Thyroid gland (tissue), 4 donors: Measurements from ENCODE around the gene HEXIM2. TPM values are rescaled to one million over a fixed set of nuclear protein-coding genes. Genes with fewer than 3 reads are reported as not detected.
A peak's percentile ranks its signal among the peaks of the same experiment; 100 is the strongest.

Source experiments
- DNase-seq, 2 donors: peaks; one replicate each; pipeline ENCODE4 v3.0.0-alpha.2; 2019
- H3K27ac ChIP-seq, 3 donors: fragments of 200-600 bp; sonication (generic); 1 replicate in 2 of 3; 2 replicates in 1 of 3; pipeline ENCODE4 v1.5.1; 2016 to 2019; ENCODE audit warnings: mild to moderate bottlenecking in 1 of 3, moderate library complexity in 1 of 3
- H3K27me3 ChIP-seq: fragments of 200-600 bp; sonication (generic); one replicate; pipeline ENCODE4 v1.5.1; 2019
- H3K36me3 ChIP-seq, 2 donors: fragments of 200-600 bp; sonication (generic); one replicate each; pipeline ENCODE4 v1.5.1; 2016 to 2019
- H3K4me1 ChIP-seq, 2 donors: fragments of 200-600 bp; sonication (generic); one replicate each; pipeline ENCODE4 v1.5.1; 2017 to 2019
- H3K4me3 ChIP-seq, 3 donors: fragments of 200-600 bp; sonication (generic); replicated peaks in 1 of 3; 1 replicate in 2 of 3; 2 replicates in 1 of 3; pipeline ENCODE4 v1.5.1; 2016; ENCODE audit warnings: mild to moderate bottlenecking in 1 of 3
- H3K9me3 ChIP-seq: fragments of 200-600 bp; sonication (generic); one replicate; pipeline ENCODE4 v1.5.1; 2017
- CTCF ChIP-seq, 6 experiments: fragments of 200-600 bp in 3 of 6; fragments of 450-650 bp in 3 of 6; sonication (generic) in 3 of 6; IDR thresholded peaks; one replicate each; pipeline ENCODE4 v1.5.1; 2016 to 2019; ENCODE audit warnings: antibody characterized with exemption in 6 of 6, mild to moderate bottlenecking in 2 of 6, inconsistent platforms in 1 of 6, moderate library complexity in 1 of 6
- POLR2A ChIP-seq, 2 donors: fragments of 450-650 bp; IDR thresholded peaks; one replicate each; pipeline ENCODE4 v1.6.1; 2017; ENCODE audit warnings: antibody characterized with exemption in 2 of 2, mild to moderate bottlenecking in 2 of 2, moderate library complexity in 1 of 2
- WGBS, 2 donors: methylation state at CpG; one replicate each; pipeline ENCODE4 v1.1.5; 2017; 5-methylcytosine and 5-hydroxymethylcytosine counted together
- intact Hi-C: fragments of 100-400 bp; cut with DNase I; formaldehyde crosslinking; loops from one replicate; pipeline ENCODE4 v1.15.1; 2023
- total RNA-seq, 4 donors: library from RNA; depleted of rRNA; stranded (reverse); fragments of >200 nt; gene quantifications; one replicate each; pipeline ENCODE4 v1.2.3, GENCODE V29; 2016

The HEXIM2 gene
- total RNA-seq, 4 donors from 2014 or later: 3.9 to 16.3 (median 10.0) TPM

GRCh38 chr17:45118691-45119090 lies 43.0 kb upstream of the HEXIM2 start:
- H3K9me3 ChIP-seq: no peaks in the 10 kb centered on the region
- H3K4me1 ChIP-seq: peaks cover 0 to 12% of the 10 kb centered on the region in 2 donors
- no peak for TF ChIP-seq POLR2A (IDR thresholded peaks at IDR 0.05)
- no peak for TF ChIP-seq CTCF (IDR thresholded peaks at IDR 0.05)
- no peaks in the 10 kb centered on the region for H3K27me3 ChIP-seq
- no peak overlapping the region for H3K27ac ChIP-seq
- H3K36me3 ChIP-seq: no peaks in the 10 kb centered on the region
- DNase-seq: no peak
- no peak overlapping the region for H3K4me3 ChIP-seq
- intact Hi-C loops: no loop called here
- WGBS, 2 donors: 88% methylated on average over 5 to 17 of the region's 23 CpGs

GRCh38 chr17:45119964-45120363 lies 41.7 kb upstream of the HEXIM2 start:
- H3K27me3 ChIP-seq: no peaks in the 10 kb centered on the region
- DNase-seq: no peak
- H3K4me3 ChIP-seq: no peak overlapping the region
- WGBS, 2 donors: 90 to 99% methylated on average over 5 to 8 of the region's 8 CpGs
- no peak for TF ChIP-seq POLR2A (IDR thresholded peaks at IDR 0.05)
- no peak for TF ChIP-seq CTCF (IDR thresholded peaks at IDR 0.05)
- peaks cover 0 to 23% of the 10 kb centered on the region in 2 donors for H3K4me1 ChIP-seq
- H3K36me3 ChIP-seq: no peaks in the 10 kb centered on the region
- no peaks in the 10 kb centered on the region for H3K9me3 ChIP-seq
- intact Hi-C loops: no loop called here
- H3K27ac ChIP-seq: no peak overlapping the region

GRCh38 chr17:45120558-45120957 lies 41.1 kb upstream of the HEXIM2 start:
- 87 to 89% methylated on average over 16 to 22 of the region's 22 CpGs for WGBS, 2 donors
- H3K36me3 ChIP-seq: no peaks in the 10 kb centered on the region
- no peaks in the 10 kb centered on the region for H3K27me3 ChIP-seq
- no peak overlapping the region for H3K4me3 ChIP-seq
- no peak for DNase-seq
- intact Hi-C loops: no loop called here
- peaks cover 0 to 23% of the 10 kb centered on the region in 2 donors for H3K4me1 ChIP-seq
- H3K27ac ChIP-seq: no peak overlapping the region
- no peak for TF ChIP-seq CTCF (IDR thresholded peaks at IDR 0.05)
- TF ChIP-seq POLR2A (IDR thresholded peaks at IDR 0.05): no peak
- no peaks in the 10 kb centered on the region for H3K9me3 ChIP-seq

- Histone ChIP-seq H3K27ac (no peak overlapping the region), H3K36me3 (no peaks in the 10 kb centered on the region), H3K4me3 (no peak overlapping the region), H3K9me3 (no peaks in the 10 kb centered on the region), H3K27me3 (no peaks in the 10 kb centered on the region), H3K4me1 (peaks cover 0 to 23% of the 10 kb centered on the region in 2 donors)
- WGBS, 2 donors: 71 to 79% methylated on average over 29 to 35 of the region's 45 CpGs
- no peak for DNase-seq
- TF ChIP-seq POLR2A (IDR thresholded peaks at IDR 0.05) (no peak), CTCF (IDR thresholded peaks at IDR 0.05) (no peak)
- intact Hi-C loops: no loop called here
Observed at GRCh38 chr17:45121055-45121454, 40.6 kb upstream of the HEXIM2 start.

- Histone ChIP-seq H3K4me1 (peaks cover 10 to 33% of the 10 kb centered on the region in 2 donors), H3K4me3 (no peak overlapping the region), H3K9me3 (no peaks in the 10 kb centered on the region), H3K36me3 (no peaks in the 10 kb centered on the region), H3K27ac (peak overlapping the region in 1 of 3 donors; percentile 56), H3K27me3 (no peaks in the 10 kb centered on the region)
- 93 to 96% methylated on average over 5 to 6 of the region's 6 CpGs for WGBS, 2 donors
- intact Hi-C loops: no loop called here
- TF ChIP-seq POLR2A (IDR thresholded peaks at IDR 0.05) (no peak), CTCF (IDR thresholded peaks at IDR 0.05) (no peak)
- no peak for DNase-seq
Observed at GRCh38 chr17:45123076-45123770, 38.5 kb upstream of the HEXIM2 start.
